Activated naive CD4-positive, alpha-beta T cell (primary cell): ENCODE results near the gene MMP11.
"Not testable (repeated sequence)": the region's sequence is repeated elsewhere in the genome, so short reads cannot be mapped to it uniquely, and the experiment has no call there.

Source experiments
- DNase-seq, 4 experiments: peaks; one replicate each; lab custom pipeline; 2025; lab: John Stamatoyannopoulos, UW

Gene MMP11, protein sequence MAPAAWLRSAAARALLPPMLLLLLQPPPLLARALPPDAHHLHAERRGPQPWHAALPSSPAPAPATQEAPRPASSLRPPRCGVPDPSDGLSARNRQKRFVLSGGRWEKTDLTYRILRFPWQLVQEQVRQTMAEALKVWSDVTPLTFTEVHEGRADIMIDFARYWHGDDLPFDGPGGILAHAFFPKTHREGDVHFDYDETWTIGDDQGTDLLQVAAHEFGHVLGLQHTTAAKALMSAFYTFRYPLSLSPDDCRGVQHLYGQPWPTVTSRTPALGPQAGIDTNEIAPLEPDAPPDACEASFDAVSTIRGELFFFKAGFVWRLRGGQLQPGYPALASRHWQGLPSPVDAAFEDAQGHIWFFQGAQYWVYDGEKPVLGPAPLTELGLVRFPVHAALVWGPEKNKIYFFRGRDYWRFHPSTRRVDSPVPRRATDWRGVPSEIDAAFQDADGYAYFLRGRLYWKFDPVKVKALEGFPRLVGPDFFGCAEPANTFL

DNA sequence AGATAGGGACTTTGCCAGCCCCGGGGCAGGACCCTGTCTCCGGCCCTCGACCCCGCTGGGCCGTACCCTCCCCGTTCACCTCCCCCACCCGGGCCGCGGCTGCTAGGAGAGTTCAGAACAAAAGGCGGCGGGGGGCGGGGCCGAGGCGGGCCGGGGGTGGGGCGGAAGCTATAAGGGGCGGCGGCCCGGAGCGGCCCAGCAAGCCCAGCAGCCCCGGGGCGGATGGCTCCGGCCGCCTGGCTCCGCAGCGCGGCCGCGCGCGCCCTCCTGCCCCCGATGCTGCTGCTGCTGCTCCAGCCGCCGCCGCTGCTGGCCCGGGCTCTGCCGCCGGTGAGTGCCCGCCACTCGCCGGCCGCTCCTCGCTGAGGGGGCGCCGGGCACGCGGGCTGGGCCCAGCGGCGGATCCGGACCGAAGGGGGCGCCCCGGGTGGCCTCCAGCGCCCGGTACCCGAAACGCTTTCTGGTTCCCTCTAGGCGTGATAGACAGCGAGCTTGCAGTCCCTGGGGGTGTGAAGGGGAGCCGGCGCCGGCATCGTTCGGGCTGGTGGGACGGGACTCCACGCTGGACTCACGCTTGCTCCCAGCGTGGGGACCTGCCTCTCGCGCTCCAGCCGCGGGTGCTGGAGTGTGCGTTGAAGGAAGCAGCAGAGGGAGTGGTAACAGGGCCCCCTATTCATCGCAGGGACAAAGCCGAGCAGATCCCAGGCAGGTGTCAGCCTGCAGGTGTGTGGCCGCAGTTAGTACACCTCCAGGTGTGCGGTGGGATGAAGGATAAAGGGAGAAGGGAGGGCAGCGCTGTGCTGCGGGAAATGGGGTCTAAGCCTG is at the start of gene MMP11:
Gene MMP11, plus strand, starts transcription at position 201 of the 825 bp plus-strand sequence. Its CDS starts 22 bp downstream, at position 223.
- DNase-seq = peak in 3 of 4 experiments; percentile 31 to 69 (median 46)

DNA sequence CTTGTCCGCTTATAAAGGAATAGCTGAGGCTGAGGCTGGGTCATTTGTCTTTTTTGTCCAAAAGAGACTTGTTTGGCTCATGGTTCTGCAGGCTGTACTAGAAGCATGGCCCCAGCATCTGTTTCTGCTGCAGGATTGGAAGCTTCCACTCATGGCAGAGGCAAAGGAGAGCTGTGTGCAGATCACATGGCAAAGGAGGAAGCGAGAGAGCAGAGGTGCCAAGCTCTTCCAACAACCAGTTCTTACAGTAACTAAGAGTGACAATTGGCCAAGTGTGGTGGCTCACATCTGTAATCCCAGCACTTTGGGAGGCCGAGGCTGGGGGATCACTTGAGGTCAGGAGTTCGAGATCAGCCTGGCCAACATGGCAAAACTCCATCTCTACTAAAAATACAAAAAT is 44.5 kb upstream of the MMP11 start:
- DNase-seq = not testable (repeated sequence)

DNA sequence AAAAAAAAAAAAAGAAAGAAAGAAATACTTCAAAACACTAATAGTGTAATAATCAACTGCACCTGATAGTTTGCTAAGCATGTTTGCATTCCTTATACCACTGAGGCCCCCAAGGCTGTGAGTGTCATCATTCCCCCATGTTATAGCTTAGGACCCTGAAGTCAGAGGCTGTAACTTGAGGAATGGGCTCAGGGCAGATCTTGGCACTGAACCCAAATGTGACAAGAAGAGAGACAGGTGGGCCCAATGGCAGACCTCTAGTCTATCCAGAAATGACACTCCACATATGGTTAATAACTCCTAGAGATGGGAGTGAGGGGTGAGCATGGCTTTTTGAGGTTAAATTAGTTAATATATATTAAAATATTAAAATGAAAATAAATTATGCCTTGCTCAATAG is 35.0 kb upstream of the MMP11 start:
- no peak for DNase-seq

DNA sequence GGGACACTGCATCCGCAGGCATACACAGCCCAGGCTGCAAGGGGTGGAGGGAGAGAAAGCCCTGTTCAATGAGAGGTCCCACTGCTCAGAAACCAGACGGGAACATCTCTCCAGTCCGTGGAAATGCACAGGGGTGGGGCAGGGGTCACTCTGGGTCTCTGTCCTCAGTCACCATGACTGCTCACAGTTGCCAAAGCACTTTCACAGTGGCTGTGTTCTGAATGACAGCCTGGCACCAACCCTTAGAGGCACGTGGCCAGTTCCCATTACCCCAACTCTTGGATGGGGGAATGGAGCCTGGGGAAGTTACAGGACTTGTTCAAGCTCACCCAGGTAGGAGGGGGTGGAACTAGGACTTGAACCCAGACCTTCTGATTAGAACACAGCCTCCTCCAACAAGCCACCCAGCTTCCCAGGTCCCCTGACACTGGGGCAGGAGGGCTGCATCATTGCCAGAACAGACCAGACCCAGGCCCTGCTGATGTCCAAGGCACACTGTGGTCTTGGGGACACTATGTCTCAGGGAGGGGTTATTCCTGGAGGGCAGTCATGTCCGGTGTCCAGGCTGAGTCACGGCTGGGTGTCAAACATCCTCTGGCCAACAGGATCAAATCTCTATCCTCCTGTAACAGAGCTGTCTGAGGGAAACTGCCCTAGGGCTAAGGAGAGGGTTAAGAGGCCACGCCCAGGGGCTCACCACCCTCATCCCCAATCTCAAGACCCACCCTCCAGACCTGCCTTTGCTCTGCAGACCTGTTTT is 30.0 kb upstream of the MMP11 start:
- DNase-seq = no peak

DNA sequence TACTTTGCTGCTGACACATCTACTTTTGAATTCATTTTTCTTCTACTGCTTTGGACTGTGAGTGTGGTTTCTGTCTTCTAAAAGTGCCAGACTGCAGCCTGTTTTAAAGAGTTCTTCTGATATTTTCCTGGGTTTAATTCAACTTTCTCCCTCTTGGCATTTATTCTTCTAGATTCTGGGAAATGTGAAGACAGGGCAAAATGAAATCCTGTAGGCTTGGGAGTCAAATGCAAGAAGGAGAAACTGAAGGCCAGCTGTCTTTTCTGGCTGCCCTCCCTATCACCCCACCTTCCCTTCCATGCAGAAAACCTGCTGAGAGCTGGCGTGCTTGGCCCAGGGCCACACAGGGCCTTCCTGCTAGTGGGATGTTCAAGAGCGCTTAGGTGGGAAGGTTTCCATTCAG is 29.3 kb upstream of the MMP11 start:
- no peak for DNase-seq

DNA sequence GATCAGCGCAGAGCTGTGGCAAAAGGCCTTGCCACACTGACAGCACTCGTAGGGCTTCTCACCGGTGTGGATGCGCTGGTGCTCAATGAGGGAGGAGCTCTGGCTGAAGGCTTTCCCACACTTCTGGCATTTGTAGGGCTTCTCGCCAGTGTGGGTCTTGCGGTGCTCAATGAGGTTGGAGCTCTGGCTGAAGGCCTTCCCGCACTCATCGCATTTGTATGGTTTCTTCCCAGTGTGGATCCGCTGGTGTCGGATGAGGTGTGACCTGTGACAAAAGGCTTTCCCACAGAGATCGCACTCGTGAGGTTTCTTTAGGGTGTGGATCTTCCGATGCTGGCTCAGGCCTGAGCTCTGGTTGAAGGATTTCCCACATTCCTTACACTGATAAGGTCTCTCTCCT is 28.6 kb upstream of the MMP11 start:
- DNase-seq = no peak

DNA sequence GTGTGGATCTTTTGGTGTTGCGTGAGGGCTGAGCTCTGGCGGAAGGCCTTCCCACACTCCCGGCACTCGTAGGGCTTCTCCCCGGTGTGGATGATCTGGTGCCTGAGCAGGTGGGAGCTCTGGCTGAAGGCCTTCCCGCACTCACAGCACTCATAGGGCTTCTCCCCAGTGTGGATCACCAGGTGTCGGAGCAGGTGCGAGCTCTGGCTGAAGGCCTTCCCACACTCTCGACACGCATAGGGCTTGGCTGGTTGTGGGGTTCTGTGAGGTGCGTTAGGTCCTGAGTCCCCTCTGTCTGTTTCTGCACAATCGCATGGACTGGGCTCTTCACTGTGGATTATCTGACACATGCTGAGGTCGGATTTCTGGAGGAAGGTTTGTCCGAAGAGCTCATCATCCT is 28.2 kb upstream of the MMP11 start:
- no peak for DNase-seq

DNA sequence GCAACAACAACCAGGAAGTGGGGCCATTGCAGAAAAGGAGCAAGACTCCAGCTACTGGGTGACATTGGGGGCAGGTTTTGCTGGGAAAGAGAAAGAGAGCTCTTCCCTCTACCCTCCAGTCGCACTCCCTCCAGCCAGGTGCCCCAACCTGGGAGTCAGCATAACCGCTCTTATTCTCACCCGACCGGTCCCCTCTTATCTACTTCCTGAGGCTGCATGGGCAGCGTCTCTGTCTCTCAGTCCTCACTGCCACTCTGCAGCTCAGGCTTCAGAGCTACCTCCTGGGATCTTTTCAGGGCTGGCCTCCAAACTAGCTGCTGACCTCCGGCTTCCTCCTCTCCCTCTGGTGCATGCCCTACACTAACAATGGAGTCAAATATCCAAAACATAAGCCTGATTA is 26.9 kb upstream of the MMP11 start:
- DNase-seq = no peak

DNA sequence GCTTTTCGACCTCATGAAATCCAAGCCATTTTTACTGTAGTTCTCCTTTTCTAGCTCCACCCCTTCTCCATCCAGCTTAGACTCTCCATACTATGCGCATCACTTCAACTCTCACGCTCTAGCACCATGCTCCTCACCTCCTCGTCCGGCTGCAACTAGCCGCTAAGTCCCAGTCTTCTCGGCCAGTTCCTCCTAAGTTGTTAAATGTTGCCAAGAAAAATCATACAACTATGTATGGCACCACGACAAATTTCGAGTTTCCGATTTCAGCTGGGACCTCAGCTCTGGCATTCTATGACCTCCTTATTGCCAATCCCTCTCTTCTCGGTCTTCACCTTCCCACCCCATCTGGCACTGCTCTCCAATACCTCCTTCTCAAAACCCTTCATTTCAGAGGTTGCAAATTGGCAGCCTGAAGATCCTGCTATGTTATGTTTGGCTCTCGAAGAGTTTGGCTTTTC is 22.8 kb upstream of the MMP11 start:
- DNase-seq = no peak

DNA sequence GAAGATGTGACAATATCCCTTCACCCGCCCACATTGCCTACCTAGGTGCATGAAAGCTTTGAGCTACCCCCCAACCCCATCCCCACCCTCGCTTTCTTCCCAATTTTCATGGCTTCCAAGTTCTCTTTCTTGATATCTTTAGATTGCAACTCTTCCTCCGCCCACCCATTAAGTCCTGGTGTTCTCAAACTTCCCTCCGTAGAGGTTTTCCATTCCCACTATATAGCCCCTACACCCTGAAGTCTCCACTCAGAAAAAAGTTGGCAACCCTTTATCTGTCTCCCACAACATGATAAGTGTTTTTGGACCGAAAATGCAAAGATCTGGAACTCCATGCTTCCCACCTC is 22.3 kb upstream of the MMP11 start:
- DNase-seq = no peak

DNA sequence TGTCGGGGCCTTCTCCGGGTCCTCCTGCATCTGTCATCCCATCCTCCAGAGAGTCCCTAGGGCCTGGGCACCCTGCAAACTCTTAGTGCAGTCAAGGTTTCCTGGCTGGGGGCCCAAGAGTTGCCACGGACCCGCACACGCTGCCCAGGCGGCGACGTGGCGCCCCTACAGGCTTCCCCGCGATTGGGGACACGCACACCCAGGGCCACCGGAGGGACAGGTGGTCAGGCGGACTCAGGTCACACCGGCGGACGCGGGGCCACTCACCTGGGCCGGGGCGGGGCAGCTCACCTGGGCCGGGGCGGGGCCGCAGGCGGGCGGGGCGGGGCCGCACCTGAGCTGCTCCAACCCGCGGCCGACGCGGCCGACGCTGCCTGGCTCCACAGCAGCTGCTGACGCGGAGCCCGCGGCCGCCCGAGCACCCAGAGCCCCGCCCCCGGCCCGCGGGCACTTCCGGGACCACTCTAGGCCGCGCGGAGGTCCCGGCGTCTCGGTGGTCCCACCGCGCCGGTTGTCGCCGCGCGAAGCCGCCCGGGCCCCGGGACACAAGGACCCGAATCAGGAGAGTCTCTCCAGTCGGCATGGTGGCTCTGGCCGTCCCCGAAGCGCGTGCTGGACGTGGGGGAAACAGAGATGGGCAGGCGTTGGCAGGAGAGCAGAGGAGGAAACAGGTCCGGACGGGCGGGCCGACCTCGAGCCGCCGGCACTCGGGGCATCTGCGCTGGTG is 21.8 kb upstream of the MMP11 start, which contains the start of gene ZNF70:
Gene ZNF70, minus strand, starts transcription at position 399 of the 727 bp plus-strand sequence. CDS start 5,972 bp downstream, outside the sequence.
- DNase-seq = peak; percentile 28 to 84 (median 61)

DNA sequence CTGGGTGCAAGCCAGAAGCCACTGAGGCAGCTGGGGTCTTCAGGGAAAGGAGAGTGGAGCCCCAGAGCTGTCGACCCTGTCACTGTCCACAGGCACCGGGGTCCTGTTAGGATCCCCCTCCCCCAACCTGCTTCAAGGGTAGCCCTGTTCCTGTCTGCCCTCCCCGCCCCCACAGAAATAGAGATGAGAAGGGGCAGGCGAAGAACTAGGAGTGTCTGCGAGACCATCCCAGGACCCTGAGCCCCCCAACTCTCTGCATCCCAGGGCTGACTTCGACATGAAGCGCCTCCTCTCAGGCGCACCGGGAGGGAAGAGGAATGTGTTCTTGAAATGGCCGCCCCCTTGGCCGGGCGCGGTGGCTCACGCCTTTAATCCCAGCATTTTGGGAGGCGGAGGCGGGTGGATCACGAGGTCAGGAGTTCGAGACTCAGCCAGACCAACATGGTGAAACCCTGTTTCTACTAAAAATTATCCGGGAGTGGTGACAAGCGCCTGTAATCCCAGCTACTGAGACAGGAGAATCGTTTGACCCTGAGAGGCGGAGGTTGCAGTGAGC is 21.1 kb upstream of the MMP11 start:
- peak in 1 of 4 experiments; percentile 43 for DNase-seq

DNA sequence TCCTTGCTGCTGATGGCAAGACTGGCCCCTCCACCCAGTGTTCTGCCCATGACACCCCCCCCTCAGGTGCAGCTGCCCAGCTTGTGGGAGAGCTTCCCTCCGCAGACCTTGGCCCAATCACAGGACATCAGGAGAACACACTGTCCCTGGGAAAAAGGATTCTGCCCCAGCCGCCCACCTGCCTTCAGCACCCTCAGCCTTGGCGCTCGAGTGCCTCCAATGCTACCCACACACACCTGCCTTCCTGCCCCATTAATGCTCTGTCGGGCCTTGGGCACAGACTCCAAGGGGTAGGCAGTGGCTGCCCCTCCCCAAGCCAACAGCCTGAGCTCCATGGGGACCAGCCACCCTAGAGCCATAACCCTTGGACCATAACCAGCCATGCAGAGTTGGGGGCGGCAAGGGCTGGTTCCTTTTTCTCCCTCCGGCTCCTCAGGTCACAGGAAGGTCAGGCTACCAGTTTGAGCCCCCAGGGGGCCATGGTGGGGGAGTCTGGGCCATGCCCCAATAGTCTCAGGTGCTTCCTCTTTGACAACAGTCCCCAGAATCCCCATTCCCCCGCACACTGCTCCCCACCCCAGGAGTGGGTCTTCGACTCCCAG is 20.5 kb upstream of the MMP11 start:
- no peak for DNase-seq

DNA sequence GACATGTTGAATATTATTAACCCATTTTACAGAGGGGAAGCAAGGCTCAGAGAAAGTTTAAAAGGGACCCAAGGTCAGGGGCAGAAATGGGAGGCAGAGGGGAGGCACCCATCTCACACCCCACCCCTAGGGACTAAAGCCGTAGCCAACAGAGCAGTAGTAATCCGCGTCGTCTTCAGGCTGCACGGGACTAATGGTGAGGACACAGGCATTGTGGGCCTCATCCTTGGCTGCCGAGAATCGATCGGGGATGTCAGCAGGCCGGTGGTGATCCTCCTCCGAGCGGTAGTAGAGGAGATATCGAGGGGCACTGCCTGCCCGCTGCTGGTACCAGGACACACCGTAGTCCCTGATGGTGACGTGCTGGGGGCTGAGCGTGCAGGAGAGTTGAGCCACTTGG is 19.9 kb upstream of the MMP11 start:
- DNase-seq = no peak

DNA sequence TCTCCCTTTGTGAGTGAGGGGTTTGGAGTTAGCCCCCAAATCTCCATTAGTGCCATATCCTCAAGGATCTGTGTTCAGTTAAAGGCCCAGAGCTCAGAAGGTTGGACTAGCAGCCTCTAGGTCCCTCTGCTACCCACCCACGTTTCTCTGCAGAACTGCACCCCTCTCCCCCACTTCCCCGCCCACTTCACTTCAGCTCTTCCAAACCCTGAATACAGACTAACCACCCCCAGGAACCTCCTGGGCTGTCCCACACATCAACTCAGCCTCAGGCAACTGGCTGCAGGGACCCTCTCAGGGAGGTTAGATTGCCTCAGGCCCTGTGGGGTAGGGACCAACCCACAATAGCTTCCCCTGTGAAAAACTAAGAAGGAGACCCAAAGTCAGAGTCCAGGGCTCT is 19.3 kb upstream of the MMP11 start:
- no peak for DNase-seq

DNA sequence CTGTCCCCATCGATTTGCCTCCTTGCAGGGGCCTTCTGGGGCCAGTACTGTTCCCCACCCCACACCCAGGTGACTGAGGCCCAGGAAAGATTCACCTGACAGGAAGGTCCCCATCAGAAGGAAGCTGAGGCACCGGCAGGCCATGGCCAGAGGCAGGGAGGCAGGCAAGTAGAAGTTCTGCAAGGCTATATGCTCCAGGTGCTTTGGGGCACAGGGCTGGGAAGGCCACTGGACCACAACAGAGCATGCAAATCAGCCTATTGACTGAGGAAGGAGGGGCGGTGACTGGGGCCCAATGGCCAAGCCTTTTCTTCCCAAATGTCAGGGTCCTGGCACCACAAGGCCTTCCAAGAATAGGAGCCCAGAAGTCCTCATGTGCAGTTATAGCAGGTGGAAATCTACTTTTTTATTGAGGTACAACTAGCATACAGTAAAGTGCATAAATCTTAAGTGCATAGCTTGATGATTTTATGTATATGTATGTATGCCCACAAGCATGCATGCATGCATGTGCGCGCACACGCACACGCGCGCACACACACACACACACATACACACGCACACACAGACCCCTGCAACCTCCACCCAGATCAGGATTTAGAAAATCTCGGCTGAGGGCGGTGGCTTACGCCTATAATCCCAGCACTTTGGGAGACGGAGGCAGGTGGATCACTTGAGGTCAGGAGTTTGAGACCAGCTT is 18.3 kb upstream of the MMP11 start, which contains the start of gene VPREB3:
Gene VPREB3, minus strand, starts transcription at position 206 of the 700 bp plus-strand sequence. Its CDS starts 62 bp downstream, at position 144.
- no peak for DNase-seq

DNA sequence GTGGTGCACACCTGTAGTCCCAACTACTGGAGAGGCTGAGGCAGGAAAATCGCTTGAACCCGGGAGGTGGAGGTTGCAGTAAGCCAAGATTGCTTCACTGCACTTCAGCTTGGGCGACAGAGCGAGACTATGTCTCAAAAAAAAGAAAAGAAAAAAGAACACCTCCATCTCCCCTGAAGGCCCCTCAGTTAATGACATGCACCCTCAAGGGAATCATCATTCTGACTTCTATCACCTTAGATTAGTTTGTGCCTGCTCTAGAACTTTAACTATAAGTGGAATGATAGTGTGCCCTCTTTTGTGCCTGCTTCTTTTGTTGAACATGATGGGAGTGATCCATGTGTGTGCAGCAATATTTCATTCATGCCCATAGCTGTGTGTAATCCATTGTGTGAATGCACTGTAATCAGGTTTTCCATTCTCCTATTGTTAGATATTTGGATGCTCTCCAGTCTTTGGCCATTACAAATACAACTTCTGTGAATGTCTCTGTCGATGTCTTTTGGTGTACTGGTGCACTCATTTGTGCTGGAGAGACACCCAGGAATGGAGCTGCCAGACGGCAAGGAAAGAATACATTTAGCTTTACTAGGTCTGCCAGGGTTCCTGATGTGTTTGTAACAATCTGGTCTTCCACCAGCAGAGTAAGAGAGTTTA is 17.5 kb upstream of the MMP11 start:
- no peak for DNase-seq

DNA sequence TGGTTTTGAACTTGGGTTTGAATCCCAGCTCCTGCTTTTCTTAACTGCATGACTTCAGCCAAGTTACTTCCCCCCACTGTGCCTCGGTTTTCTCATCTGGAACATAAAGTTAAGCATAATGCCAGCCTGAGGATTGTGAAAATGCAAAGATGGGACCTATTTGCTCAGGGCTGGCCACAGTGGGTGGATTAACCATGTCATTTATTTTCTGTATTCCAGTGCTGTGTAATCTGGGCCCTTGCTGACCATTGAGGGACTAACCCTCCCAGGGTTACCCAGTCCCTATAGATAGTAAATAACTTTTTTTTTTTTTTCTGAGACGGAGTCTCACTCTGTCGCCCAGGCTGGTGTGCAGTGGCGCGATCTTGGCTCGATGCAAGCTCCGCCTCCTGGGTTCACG is 16.9 kb upstream of the MMP11 start:
- no peak for DNase-seq

DNA sequence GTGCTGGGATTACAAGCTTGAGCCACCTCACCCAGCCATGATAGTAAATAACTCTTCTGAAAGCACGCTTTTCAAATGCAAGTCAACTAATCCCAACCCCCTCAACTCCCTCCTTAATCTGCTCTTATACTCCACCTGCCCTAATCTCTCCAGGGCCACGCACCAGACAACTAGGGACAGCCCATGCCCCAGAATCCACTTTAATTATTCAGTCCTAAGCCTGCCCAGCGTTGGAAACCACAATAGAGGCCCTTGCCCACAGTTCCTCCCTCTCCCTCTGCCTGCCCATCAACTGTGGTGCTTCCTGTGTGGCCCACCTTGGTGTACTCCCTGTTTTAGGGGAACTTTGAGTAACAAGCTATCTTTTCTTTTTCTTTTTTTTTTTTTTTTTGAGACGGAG is 15.8 kb upstream of the MMP11 start:
- no peak for DNase-seq
